Measurements from ENCODE around the gene CDK19.

GRCh38 chr6:110581679-110582078 is 233.6 kb downstream of the CDK19 start:
- TF ChIP-seq FOXA1 (IDR thresholded peaks at IDR 0.05) (no peak), FOXK2 (IDR thresholded peaks at IDR 0.05) (no peak), ZNF384 (IDR thresholded peaks at IDR 0.05) (no peak), ELF4 (IDR thresholded peaks at IDR 0.05) (no peak), TARDBP (IDR thresholded peaks at IDR 0.05) (no peak)

Measured in HEK293T (cell line).